K562 (cell line): ENCODE results near the gene KRTAP16-1.

Experiments used
- CBFB ChIP-seq: sonication (generic); formaldehyde crosslinking; IDR thresholded peaks from 2 replicates; pipeline ENCODE4 v1.4.0; 2020; ENCODE audit warnings: mild to moderate bottlenecking, missing genetic modification reagents
- CBX1 ChIP-seq: sonication (generic); IDR thresholded peaks from 2 replicates; pipeline ENCODE4 v1.6.1; 2016; ENCODE audit warnings: antibody characterized with exemption, low read depth, mild to moderate bottlenecking
- E2F3 ChIP-seq: fragments of 250-450 bp; sonication (Bioruptor Pico); IDR thresholded peaks from 2 replicates; pipeline ENCODE4 v1.4.0; 2020; ENCODE audit warnings: mild to moderate bottlenecking
- EWSR1 ChIP-seq: fragments of 450-650 bp; IDR thresholded peaks from 2 replicates; pipeline ENCODE4 v1.6.1; 2018; ENCODE audit warnings: borderline replicate concordance, mild to moderate bottlenecking, low read depth, moderate library complexity; ENCODE audit not compliant: partially characterized antibody
- MAFK ChIP-seq: IDR thresholded peaks from 2 replicates; pipeline ENCODE4 v1.6.1; 2011; ENCODE audit warnings: low read length, improper control_type of control experiment
- NFRKB ChIP-seq: fragments of 450-650 bp; IDR thresholded peaks from 2 replicates; pipeline ENCODE4 v1.6.1; 2016; ENCODE audit warnings: low read depth
- RFX5 ChIP-seq: IDR thresholded peaks from 2 replicates; pipeline ENCODE4 v1.6.1; 2011; ENCODE audit warnings: low read depth, mild to moderate bottlenecking, improper control_type of control experiment, low read length
- TCF7 ChIP-seq: sonication (generic); IDR thresholded peaks from 2 replicates; pipeline ENCODE4 v1.6.1; 2016; ENCODE audit warnings: antibody characterized with exemption, borderline replicate concordance
- TF ChIP-seq, protein P1 (sequence below): fragments of 250-450 bp; sonication (Bioruptor Pico); IDR thresholded peaks from 2 replicates; pipeline ENCODE4 v1.8.0; 2022; ENCODE audit warnings: moderate library complexity, mild to moderate bottlenecking, inconsistent platforms
- TF ChIP-seq, protein P2 (sequence below): IDR thresholded peaks from 2 replicates; pipeline ENCODE4 v1.6.1; 2016; ENCODE audit warnings: missing genetic modification characterization, missing compliant biosample characterization
- TF ChIP-seq, protein P3 (sequence below): fragments of 450-650 bp; IDR thresholded peaks from 2 replicates; pipeline ENCODE4 v1.6.1; 2016
- TF ChIP-seq, protein P4 (sequence below): sonication (generic); formaldehyde crosslinking; IDR thresholded peaks from 2 replicates; pipeline ENCODE4 v1.9.0; 2022; ENCODE audit warnings: mild to moderate bottlenecking, missing genetic modification reagents
- TF ChIP-seq, protein P5 (sequence below): sonication (generic); formaldehyde crosslinking; IDR thresholded peaks from 2 replicates; pipeline ENCODE4 v1.9.0; 2022; ENCODE audit warnings: mild to moderate bottlenecking, missing genetic modification reagents

DNA sequence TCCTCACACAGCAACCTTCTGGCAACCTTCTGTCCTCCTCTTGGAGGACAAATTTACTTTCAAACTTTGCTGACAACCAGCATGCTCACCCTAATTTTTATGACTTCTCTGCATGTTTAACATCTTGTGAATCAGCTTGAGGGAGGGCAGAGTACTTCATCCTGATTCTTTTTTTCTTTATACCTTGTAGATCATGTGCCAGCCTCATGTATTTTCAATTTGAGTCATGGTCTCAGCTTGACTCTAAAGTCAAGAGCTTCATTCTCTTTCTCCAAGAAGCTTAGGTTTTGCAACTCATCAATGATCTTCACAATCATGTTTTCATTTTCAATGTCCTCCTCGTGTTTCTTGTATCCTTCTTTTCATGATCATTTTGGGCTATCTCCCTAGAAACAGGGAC lies 37.3 kb downstream of the KRTAP16-1 start:
- no peak for TF ChIP-seq NFRKB
- no peak for TF ChIP-seq CBX1
- TF ChIP-seq, protein P1, sequence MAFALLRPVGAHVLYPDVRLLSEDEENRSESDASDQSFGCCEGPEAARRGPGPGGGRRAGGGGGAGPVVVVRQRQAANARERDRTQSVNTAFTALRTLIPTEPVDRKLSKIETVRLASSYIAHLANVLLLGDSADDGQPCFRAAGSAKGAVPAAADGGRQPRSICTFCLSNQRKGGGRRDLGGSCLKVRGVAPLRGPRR: no peak
- no peak for TF ChIP-seq MAFK
- no peak for TF ChIP-seq TCF7
- TF ChIP-seq RFX5: no peak
- TF ChIP-seq, protein P2, sequence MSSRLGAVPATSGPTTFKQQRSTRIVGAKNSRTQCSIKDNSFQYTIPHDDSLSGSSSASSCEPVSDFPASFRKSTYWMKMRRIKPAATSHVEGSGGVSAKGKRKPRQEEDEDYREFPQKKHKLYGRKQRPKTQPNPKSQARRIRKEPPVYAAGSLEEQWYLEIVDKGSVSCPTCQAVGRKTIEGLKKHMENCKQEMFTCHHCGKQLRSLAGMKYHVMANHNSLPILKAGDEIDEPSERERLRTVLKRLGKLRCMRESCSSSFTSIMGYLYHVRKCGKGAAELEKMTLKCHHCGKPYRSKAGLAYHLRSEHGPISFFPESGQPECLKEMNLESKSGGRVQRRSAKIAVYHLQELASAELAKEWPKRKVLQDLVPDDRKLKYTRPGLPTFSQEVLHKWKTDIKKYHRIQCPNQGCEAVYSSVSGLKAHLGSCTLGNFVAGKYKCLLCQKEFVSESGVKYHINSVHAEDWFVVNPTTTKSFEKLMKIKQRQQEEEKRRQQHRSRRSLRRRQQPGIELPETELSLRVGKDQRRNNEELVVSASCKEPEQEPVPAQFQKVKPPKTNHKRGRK (tag): no peak
- TF ChIP-seq EWSR1: no peak
- TF ChIP-seq E2F3 (CRISPR knock-in tag): no peak
- TF ChIP-seq, protein P3, sequence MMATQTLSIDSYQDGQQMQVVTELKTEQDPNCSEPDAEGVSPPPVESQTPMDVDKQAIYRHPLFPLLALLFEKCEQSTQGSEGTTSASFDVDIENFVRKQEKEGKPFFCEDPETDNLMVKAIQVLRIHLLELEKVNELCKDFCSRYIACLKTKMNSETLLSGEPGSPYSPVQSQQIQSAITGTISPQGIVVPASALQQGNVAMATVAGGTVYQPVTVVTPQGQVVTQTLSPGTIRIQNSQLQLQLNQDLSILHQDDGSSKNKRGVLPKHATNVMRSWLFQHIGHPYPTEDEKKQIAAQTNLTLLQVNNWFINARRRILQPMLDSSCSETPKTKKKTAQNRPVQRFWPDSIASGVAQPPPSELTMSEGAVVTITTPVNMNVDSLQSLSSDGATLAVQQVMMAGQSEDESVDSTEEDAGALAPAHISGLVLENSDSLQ: no peak
- TF ChIP-seq CBFB (CRISPR knock-in tag): no peak
- TF ChIP-seq, protein P4, sequence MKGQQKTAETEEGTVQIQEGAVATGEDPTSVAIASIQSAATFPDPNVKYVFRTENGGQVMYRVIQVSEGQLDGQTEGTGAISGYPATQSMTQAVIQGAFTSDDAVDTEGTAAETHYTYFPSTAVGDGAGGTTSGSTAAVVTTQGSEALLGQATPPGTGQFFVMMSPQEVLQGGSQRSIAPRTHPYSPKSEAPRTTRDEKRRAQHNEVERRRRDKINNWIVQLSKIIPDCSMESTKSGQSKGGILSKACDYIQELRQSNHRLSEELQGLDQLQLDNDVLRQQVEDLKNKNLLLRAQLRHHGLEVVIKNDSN (CRISPR knock-in tag): no peak
- TF ChIP-seq, protein P5, sequence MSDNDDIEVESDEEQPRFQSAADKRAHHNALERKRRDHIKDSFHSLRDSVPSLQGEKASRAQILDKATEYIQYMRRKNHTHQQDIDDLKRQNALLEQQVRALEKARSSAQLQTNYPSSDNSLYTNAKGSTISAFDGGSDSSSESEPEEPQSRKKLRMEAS (CRISPR knock-in tag): no peak
